ENCODE measurements around the gene PLA2R1. TPM values are rescaled to one million over a fixed set of nuclear protein-coding genes. Genes with fewer than 3 reads are reported as not detected.

The PLA2R1 gene
- total and polyA plus RNA-seq, 2 of the 4 experiments (the other 2 are of a cell fraction): 0.43 to 0.54 TPM

DNA sequence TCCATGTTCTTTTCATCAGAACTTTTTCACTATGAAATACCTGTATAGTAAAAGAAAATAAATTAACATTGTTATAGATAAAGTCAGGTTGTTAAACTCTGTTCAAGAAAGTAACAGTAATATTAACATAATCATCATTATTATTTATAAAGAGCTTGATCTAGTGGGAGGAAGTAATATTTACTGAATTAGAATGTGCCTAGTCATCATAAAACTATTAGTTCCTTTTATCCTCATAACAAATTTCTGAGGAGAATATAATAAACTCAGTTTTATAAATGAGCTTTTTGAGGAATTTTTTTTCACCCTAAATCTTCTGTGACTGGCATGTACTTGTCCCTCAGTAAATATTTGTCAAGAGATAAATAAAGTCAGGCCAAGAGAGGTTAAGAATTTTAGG is 78.4 kb downstream of the PLA2R1 start:
- CTCF ChIA-PET: interaction anchor here (0.5 to 1.2 kb wide), 3 partner anchors 14 to 921 kb away, joined by 3 to 5 read pairs (median 3); no protein-coding TSS in a partner anchor
- H3K14ac ChIP-seq (replicated peaks; ENCODE audit: low read depth, low read length): no peak overlapping the region
- no peak overlapping the region for H4K91ac ChIP-seq (ENCODE audit: insufficient read depth, low read depth, low read length)
- peaks cover 2% of the 10 kb centered on the region; the same call in 1 of the 2 replicates for H4K20me1 ChIP-seq (ENCODE audit: insufficient read depth, low read length)
- POLR2A ChIA-PET (ENCODE audit: unreplicated experiment): no interaction called here
- no peak overlapping the region for H2AFZ ChIP-seq (replicated peaks; ENCODE audit: low read length, poor library complexity)
- H2BK5ac ChIP-seq (ENCODE audit: low read depth, low read length, poor library complexity, severe bottlenecking): no peak overlapping the region
- H2AK9ac ChIP-seq (replicated peaks; ENCODE audit: low read depth, low read length, poor library complexity): no peak overlapping the region
- no peak overlapping the region for H3K18ac ChIP-seq (ENCODE audit: low read depth, low read length)
- no peak overlapping the region for H3K27ac ChIP-seq (ENCODE audit: insufficient read depth, low read length)
- TF ChIP-seq RCOR1 (IDR thresholded peaks at IDR 0.05; ENCODE audit: insufficient replicate concordance, low read length) (no peak), MAZ (IDR thresholded peaks at IDR 0.05; ENCODE audit: borderline replicate concordance, low read depth, low read length) (no peak), SMC3 (IDR thresholded peaks at IDR 0.05; ENCODE audit: low read depth, low read length) (no peak), MAFK (IDR thresholded peaks at IDR 0.05; ENCODE audit: low read depth, low read length) (peak; percentile 95), CHD1 (IDR thresholded peaks at IDR 0.05; ENCODE audit: low read depth, low read length) (no peak)
- TF ChIP-seq, protein P1, sequence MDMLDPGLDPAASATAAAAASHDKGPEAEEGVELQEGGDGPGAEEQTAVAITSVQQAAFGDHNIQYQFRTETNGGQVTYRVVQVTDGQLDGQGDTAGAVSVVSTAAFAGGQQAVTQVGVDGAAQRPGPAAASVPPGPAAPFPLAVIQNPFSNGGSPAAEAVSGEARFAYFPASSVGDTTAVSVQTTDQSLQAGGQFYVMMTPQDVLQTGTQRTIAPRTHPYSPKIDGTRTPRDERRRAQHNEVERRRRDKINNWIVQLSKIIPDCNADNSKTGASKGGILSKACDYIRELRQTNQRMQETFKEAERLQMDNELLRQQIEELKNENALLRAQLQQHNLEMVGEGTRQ (IDR thresholded peaks at IDR 0.05; ENCODE audit: low read depth, low read length): no peak
- TF ChIP-seq, protein P2, sequence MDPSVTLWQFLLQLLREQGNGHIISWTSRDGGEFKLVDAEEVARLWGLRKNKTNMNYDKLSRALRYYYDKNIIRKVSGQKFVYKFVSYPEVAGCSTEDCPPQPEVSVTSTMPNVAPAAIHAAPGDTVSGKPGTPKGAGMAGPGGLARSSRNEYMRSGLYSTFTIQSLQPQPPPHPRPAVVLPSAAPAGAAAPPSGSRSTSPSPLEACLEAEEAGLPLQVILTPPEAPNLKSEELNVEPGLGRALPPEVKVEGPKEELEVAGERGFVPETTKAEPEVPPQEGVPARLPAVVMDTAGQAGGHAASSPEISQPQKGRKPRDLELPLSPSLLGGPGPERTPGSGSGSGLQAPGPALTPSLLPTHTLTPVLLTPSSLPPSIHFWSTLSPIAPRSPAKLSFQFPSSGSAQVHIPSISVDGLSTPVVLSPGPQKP (IDR thresholded peaks at IDR 0.05; ENCODE audit: borderline replicate concordance, low read depth, low read length): no peak
- H3K9me1 ChIP-seq (ENCODE audit: insufficient read depth, low read length): no peaks in the 10 kb centered on the region
- H4K5ac ChIP-seq (ENCODE audit: low read depth, low read length): no peak overlapping the region
- H4K8ac ChIP-seq (ENCODE audit: low read depth in 2 of 2, low read length in 2 of 2): no peak overlapping the region
- H3K79me1 ChIP-seq (ENCODE audit: low read depth in 1 of 2, low read length in 2 of 2): no peaks in the 10 kb centered on the region
- no peaks in the 10 kb centered on the region for H3K9me3 ChIP-seq (ENCODE audit: control insufficient read depth, insufficient read depth, low read length)
- H2BK20ac ChIP-seq (ENCODE audit: low read depth, low read length): no peak overlapping the region
- no peak overlapping the region for H2AK5ac ChIP-seq (ENCODE audit: low read depth, low read length)
- H3K56ac ChIP-seq (ENCODE audit: extremely low read depth, insufficient read depth, low read length): no peak overlapping the region
- no peak overlapping the region for H2BK15ac ChIP-seq (ENCODE audit: low read depth, low read length)
- ATAC-seq (ENCODE audit: low read depth) (no peak), DNase-seq (no peak)
- H3K36me3 ChIP-seq (ENCODE audit: control insufficient read depth, insufficient read depth, low read length): no peaks in the 10 kb centered on the region
- H3K9ac ChIP-seq (ENCODE audit: low read depth, low read length): no peak overlapping the region
- no peaks in the 10 kb centered on the region for H3K4me1 ChIP-seq (ENCODE audit: control insufficient read depth, insufficient read depth, low read length)
- peaks cover under 1% of the 10 kb centered on the region for H3K27me3 ChIP-seq (ENCODE audit: control insufficient read depth, insufficient read depth, low read length)
- H3K4me2 ChIP-seq (ENCODE audit: low read depth, low read length): no peak overlapping the region
- no peak overlapping the region for H2BK120ac ChIP-seq (ENCODE audit: low read depth, low read length)
- no TSS peak for BruUV-seq (replicated peaks)
- H3K4ac ChIP-seq (ENCODE audit: low read depth, low read length): no peak overlapping the region
- intact Hi-C loops (cut with micrococcal nuclease) (no loop called here), dilution Hi-C loops (cut with HindIII; ENCODE audit: low sequenced_read_pairs, unreplicated experiment) (no loop called here), in situ Hi-C loops (cut with MboI; ENCODE audit: low sequenced_read_pairs) (no loop called here)
- no peak overlapping the region for H3K4me3 ChIP-seq (ENCODE audit: insufficient read depth, low read depth, low read length)
- no peak overlapping the region for H3K23ac ChIP-seq (ENCODE audit: low read depth, low read length)
